T-helper 1 cell treated with Interleukin-12 subunit alpha and Interleukin-12 subunit beta and Interleukin-4 antibody, amounts not matched to agents 30 ng/mL and 1 ng/mL, for 36 hours (primary cell): ENCODE results near the gene PPM1H. TPM values are rescaled to one million over a fixed set of nuclear protein-coding genes. Genes with fewer than 3 reads are reported as not detected.
"Not testable (repeated sequence)": the region's sequence is repeated elsewhere in the genome, so short reads cannot be mapped to it uniquely, and the experiment has no call there.

Source experiments
- intact Hi-C: fragments of 100-400 bp; cut with micrococcal nuclease; formaldehyde crosslinking; loops from one replicate; pipeline ENCODE4 v1.15.1; 2024
- total RNA-seq: library from RNA; stranded (reverse); gene quantifications from 2 replicates; pipeline ENCODE4 v1.2.3, GENCODE V29; 2022

PPM1H gene
- total RNA-seq, 1 donor from 2014 or later, result not detected

DNA sequence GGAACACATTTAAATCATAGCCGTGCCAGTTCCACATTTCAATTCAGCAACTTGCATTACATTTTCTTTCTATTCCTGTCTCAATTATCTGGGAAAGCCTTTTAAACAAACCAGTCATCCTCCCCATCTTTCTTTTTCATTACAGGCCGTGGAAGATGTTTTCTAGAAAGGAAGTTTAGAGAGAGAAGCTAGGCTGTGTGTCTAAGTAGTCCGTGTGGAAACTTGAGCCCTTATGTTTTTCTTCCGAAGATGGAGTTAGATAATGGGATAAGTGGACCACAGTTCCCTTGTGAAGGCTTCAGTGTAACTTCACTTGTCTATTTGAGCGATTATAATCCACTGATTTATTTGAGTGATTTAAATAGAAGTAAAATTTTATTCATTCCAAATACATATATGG lies 12.4 kb upstream of the PPM1H start:
- intact Hi-C loops, result no loop called here

DNA sequence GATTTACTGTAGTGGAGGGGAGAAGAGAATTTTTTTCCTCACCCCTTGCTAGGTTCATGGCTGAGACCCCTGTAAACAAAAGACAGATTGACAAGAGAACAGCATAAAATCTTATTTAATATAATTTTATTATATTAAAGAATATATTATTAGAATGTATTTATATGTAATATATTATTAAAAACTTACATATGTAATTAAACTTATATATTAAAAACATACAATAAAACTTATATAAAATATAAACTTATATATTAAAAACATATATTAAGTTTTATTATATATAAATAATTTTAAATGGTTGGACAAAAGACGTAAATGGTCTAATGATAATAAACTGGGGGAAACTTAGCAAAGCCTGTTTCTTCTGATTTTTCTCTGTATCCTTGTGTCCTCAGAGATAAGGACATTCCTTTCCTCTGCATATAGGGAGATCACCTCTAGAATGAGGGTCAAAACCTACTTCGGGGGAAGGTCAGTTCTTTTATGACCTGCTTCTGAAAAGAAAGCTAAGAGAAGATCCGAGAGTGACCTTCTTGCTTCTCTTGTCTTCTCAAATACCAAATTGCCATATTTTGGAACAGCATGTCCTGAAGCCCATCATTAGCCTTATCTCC lies 8.9 kb upstream of the PPM1H start:
- intact Hi-C loops, result no loop called here

DNA sequence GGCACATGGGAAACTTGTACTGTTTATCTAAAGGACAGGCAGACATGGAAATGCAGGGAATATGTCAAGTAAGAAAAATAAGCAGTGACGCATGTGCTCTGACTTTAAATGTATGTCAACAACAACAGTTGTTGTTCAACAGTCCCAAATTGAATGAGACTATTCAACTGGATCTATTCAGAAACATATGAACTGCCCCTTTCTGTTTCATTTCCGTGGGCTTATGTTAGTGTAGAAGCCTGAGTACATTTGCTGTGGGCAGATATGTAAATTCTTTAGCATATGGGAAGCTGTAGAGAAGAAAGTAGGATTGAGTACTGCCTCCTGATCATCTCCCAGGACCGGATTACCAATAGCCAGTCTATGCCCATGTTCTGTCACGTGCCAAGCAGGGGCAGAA lies 7.4 kb upstream of the PPM1H start:
- intact Hi-C loops, result not testable (repeated sequence)

DNA sequence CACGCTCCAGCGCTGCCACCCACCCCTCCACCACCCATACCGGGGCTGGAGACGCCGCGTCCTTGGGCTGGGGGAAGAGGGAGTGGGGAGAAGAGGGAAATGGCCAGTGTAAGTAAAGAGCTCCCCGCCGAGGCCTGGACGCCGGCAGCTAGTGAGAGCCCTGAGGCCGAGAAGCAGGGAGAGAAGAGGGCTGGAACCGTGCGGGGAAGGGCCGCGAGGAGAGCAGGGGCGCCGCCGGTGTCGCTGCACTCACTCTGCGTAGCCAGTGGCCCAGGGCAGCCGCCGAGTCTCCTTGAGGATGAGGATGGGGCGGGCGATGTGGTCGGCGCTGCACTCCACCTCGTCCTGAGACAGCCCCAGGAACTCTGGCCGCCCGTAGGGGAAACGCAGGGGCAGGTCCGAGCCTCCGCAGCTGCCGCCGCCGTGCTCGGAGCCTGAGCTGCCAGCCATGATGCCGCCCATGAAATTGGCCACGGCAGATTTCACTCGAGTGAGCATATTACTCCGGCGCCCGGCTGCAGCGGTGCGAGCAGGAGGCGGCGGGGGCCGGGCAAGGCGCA lies 631 bp downstream of the PPM1H start:
- intact Hi-C loops, result no loop called here

DNA sequence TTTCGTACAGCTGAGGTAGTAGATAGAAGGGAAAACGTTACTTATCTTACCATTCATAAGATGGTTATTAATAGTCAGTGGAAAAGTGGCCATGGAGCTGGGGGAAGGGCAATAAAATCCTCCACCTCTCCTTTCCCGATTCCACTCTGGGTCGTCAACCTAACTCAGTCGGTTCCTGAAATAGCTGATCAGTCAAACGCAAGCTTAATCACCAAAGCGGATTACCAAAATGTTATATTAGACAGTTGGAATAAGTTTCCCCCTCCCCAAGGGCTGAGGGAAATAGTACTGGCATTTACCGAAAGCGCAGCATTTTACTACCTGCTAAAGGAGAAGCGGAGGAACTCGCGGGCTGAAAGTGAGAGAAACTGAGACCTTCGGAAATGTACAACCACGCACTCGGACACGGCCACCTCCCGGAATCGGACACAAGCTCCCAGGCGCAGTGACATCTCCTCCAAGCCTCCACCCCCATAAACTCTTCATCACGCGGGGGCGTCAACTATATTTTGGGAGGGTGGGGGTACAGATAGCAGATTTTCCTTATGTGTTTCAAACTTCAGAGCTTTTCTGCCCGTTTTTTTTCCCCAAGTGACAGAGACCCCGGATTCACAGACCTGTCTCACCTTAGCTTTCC lies 1.2 kb downstream of the PPM1H start:
- intact Hi-C loops, result no loop called here

DNA sequence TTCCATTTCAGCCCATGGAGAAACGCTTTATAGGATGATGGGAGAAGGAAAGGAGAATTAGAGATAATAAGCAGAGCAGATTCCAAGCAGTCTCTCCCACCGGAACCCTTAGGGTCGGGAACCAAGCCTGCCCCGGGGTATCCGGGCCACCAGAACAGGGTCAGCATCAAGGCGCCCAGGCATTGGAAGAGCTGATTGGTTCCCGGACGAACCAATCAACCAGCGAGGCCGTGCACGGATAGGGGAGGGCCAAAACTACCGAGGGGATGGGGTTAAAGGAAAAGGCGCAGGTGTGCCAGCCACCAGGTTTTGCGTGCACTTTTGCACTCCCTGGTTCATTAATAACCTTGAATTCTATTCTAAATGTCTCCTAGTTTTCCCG lies 1.7 kb downstream of the PPM1H start:
- intact Hi-C loops, result no loop called here

DNA sequence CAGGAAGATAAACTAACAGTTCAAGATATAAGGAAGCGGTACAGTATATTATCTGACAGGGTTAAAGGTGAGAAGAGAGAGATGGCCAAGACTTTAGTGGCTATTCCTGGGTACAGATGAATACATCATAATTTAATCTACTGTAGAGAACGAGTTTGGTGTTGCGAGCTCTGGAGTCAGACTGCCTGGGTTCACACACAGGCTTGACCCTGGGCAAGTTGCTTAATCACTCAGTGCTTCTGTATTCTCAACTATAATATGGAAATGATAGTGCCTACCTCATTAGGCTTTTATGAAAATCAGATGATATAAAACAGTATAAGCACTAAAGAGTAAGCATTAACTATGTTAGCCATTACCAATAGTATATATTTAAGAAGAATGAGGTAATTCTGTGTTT lies 3.5 kb downstream of the PPM1H start:
- intact Hi-C loops, result no loop called here

DNA sequence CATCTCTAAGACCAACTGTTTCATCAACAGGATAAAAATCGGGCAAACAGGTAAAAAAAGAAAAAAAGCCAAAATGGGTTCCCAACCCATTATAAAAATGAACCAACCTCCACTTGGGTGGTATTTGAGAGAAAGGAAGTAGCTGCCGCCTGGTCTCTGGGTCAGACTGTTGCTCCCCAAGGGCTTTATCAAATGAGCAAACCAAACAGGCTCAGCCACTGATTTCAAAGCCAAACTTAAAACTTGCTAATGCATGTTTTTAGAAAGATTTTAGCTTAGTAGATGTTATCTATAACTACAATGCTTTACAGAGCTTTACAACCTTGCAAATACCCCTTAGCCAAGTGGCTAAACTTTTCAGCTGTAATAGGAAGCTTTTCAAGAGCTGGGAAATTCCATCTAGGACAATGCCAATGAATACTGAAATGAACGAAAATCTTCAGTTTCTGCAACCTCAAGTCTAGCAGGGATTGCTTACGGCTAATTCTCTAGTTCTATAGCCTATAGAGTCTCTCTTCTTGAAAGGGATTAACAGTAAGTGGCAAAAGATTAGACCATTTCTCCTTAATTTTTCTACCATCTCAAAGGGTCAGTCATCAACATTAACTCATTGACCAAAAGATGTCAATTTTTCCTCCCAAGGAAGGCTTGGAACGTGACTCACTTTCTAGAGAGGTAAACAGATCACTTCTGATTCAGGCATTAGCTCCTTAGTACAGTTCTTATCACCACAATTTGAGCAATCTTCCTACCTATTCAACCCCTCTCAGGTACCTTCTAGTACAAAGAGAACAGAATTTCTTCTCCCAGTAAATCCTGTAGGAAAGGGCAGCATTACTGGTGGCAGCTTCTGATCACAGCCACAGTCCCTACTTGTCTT lies 4.2 kb downstream of the PPM1H start:
- intact Hi-C loops, result no loop called here

DNA sequence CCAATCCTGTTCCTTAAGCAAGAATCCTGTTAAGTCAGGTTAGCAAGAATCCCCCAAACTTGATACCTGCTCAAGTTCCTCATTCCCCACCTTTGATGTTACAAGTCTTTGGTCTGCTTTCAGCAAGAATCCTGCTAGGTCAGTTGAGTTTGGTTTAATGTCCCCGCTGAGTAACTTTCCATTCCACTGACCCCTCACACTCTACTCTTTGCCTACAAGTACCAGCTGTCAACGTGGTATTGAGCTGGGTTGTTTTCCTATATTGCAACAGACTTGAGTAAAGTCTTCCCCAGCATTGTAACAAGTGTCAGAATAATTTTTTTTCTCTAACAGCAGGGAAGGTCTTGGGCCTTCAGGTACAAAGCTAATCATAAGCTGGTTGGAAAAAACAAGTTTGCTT lies 6.3 kb downstream of the PPM1H start:
- intact Hi-C loops, result no loop called here

DNA sequence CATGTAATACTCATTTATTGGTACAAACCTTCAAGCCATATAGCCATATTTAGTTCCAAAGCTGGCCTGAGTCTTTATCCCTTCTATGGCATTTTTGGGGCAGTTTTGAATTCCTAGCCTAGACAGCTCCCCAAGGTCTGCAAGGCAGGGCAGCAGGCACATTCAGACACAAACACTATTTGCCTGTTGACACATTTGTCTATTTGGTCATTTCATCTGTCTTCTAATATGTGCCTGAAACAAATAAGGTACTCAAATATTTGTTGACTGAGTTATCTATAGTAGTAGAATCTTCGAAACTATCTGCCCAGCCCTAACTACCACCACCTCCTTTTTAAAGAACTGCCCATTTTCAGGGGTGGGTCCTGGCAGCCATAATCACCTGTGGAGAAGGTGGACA lies 9.3 kb downstream of the PPM1H start:
- intact Hi-C loops, result no loop called here

DNA sequence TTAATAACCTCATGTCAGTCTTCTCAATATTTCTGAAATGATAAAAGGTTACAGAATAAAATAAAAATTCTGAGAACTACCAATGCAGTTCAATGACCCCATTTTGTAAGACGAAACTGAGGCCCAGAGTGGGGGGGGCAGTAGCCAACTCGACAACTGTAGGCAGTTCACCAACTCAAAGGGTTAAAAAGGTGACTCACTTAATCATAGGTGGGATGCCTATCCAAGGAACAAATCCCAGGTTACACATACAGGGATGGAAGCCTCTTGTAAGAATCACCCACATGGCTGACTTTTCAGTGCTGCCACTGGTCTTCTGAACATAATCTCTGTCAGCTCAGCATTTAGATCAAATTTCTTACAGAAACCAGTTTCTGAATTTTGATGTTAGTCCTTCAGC lies 10.9 kb downstream of the PPM1H start:
- intact Hi-C loops, result no loop called here

DNA sequence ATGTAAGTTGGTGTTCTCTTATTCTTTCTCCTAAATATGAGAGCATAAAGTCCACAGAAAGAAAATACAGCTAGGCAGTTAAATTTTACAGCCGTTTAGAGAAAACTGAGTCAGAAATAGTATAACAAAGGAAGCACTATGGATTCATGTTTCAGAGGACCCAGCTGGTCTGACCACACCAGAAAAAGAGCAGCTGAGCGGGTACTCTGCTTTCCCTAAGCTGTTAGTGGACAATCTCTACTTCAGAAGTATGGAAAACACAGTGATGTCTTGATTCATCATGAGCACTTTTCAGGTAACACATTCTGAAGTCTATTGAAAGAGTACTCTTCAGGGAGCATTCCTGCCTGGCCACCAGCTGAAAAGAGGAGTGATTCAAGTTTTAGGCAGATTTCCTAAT lies 12.4 kb downstream of the PPM1H start:
- intact Hi-C loops, result no loop called here

DNA sequence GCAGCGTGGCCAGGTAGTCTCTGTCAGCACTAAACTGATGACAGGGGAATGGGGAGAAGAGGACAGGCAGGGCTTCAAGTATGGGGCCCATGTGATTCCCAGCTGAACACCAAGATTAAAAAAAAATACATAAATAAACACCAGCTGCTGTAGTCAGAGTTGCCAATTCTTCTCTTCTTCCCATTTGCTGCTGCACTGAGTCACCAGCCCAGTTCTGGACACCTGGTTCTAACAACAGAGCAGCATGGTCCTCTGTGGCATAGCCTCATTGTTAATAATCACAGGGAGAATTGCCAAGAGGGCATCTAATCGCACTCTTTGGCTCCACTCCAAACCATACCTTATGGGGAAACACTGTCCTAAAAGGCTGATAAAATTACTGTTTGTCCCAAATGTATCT lies 15.1 kb downstream of the PPM1H start:
- intact Hi-C loops, result no loop called here

DNA sequence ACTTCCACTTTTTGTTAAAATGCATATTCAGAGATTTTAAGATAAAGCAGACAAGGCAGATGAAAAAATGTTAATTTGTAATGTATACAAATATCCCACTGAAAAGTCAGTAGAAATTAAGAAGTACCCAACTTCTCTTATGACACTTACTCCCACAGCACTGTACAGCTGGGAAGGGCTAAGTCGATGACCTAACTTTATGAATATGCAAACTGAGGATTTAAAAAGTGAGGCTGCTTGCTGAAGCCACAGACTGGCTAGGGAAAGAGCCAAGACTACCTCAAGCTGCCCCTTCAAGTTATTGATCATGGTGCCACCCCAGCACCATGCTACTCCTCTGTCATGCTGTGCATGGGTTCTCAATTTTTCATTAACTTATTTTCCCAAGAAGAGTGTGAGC lies 17.0 kb downstream of the PPM1H start:
- intact Hi-C loops, result no loop called here

DNA sequence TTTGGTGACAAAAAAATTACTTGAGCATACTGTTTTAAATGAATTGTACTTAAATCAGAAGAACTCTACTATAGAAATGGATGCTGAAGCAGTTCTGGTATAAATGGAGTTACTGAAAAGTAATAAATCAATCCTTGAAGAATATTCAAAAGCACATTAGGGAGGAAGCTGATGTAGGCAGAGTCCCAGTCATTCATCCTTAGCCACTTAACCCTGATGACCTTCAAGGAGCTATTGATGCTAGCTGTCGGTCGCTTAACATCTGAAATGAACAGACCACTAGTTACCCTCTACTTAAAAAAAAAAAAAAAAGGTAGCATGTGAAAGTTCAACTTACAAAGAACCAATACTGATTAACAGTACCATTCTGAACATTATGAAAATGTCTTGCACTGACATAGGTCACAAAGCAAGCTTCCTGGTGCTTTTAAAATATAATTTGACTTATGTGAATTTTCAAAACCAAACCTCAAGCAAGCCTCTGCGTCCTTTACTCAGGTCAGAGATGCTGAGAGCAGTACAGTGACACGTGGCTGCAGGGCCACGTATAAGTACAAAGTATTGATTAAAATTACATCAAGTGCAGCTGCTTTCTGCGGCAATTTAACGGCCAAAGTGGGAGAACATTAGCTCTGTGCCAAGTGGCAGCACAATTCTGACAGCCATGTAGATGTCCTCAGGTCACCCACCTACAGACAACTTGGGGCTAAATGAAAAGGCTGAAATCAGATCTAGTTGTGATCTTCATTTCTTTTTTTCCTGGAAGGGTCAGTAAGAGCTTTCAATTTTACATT lies 18.1 kb downstream of the PPM1H start:
- intact Hi-C loops, result no loop called here

DNA sequence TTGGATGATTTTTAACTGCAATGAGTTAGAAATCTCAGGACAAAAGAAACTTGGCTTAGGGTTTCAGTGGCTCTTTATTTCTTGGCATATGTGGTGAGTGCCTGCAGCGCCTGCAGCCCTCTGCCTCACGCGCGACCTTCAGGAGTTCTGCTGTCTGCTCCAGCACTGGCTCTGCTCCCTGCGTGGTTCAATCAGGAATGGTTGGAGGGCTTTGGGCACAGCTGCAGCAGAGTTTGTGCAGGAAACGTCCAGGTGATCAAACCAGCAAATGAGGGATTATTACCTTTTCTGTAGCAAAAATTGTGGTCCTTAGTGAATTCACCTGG lies 19.8 kb downstream of the PPM1H start:
- intact Hi-C loops, result no loop called here

DNA sequence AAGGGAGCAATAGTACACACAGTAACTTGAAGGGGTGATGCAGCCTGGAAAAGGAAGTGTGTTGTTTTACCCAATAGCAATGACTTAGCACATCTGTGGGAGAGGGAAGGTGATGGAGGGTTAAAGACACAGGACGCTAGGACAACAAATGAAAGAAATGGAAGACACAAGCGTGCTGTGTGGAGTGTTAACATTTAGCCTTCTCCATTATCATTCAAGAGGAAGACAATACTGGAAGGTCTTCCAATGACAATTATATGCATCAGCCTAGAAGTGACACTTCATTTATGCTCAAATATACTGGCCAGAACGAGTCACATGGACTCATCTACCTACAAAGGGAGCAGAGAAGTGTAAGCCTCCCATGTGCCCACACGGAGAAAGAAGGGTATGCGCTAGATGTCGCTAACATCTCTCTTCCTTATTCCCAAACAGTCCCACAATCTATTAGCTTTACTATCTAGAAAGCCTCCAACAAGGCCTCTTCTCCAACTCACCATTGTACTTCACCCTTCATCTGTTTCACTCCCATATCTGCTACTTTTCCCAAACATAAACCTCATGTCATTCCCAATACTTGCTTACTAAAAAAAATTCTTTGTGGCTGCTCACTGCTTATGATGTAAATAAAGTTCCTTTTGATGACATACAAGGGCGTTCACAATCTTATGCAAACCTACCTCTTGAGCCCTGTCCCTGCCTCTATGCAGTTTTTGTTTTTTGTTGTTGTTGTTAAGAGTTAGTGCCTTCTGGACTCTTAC lies 20.3 kb downstream of the PPM1H start:
- intact Hi-C loops, result no loop called here

DNA sequence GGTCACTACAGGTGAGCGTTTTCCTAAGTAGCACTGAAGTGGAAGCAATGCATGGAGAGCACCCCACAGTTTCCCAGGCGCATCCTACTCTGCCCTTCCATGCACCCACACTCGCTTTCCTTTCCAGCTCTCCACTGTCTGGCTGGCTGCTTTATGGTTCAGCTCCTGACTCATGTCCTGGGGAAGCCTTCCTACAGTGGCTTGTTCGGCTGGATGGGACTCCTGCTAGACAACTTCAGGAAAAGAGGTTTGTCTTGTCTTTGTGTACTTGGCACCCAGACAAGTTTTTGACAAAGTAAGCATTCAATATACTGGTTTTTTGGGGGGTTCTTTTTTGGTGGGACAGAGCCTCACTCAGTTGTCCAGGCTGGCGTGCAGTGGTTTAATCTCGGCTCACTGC lies 21.6 kb downstream of the PPM1H start:
- intact Hi-C loops, result no loop called here

DNA sequence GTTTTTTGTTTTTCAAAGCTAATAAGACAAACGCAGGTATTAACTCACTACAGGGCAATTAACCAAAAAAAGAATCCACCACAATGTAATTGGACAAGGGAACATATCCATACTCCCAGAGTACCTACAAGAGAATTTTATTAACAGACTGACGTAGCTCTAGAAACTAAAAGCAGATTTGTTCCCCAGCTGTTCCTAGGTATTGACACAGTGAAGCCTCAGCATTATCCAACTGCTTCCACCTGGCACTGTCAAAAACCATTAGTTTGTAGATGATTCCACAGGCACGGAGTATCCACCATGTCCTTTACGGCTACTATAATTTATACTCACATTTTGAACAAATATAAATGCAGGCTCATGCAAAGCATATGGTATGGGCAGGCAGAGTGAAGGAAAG lies 22.3 kb downstream of the PPM1H start:
- intact Hi-C loops, result no loop called here

DNA sequence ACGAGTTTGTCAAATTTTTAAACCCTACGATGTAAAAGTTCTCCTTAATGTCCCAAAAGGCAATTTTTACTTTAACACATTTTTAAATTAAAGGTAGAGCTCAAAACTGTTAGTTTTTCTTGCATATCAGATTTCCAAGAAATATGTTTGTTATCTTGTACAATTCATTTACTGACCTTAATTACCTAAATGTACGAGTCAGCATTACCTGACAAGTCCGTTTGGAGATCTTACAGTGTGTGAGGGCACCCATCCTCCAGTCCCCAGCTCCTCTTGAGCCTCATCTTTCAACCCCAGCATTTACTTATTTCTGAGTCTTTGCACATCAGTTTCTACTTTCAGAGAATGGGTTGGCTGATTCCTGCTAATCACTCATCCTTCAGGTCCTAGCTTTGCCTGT lies 23.7 kb downstream of the PPM1H start:
- intact Hi-C loops, result no loop called here
